GM12878 (cell line): ENCODE data around the gene NUP93. TPM values are rescaled to one million over a fixed set of nuclear protein-coding genes. Genes with fewer than 3 reads are reported as not detected.

Experiments used
- ATAC-seq: fragments of 200-7000 bp; cut with Tn5 transposase; 3 replicates; pipeline ENCODE4 v1.9.1; 2020; ENCODE audit warnings: mild to moderate bottlenecking, moderate library complexity
- BruUV-seq: library from RNA; stranded (reverse); fragments of 400-500 nt; replicated peaks from 2 replicates; lab custom pipeline; 2021; lab: Mats Ljungman, UMichigan
- CTCF ChIA-PET: fragments of 300-600 bp; sonication (Branson Sonifier 250); formaldehyde crosslinking; extraction: SDS; loops from one replicate; lab custom pipeline; 2021; ENCODE audit warnings: inconsistent platforms; lab: Yijun Ruan, JAX
- POLR2A ChIA-PET: fragments of 350-600 bp; formaldehyde crosslinking; extraction: SDS; loops from one replicate; lab custom pipeline; 2021; ENCODE audit warnings: inconsistent platforms; lab: Charles Lee
- RAD21 ChIA-PET: fragments of 300-600 bp; sonication (Branson Sonifier 250); formaldehyde crosslinking; loops from one replicate; lab custom pipeline; 2023; ENCODE audit warnings: antibody characterized with exemption; ENCODE audit not compliant: unreplicated experiment; lab: Charles Lee
- SMC1A ChIA-PET: fragments of 300-600 bp; sonication (Branson Sonifier 250); formaldehyde crosslinking; loops from one replicate; lab custom pipeline; 2023; ENCODE audit not compliant: unreplicated experiment, uncharacterized antibody; lab: Charles Lee
- DNase-seq: peaks from one replicate; pipeline ENCODE4 v3.0.0-alpha.2; 2011; ENCODE audit warnings: low read depth, low spot score
- FAIRE-seq: peaks from 3 replicates; lab custom pipeline; 2011; peaks lifted over from hg19 to GRCh38; lab: Jason Lieb, UNC
- H2AFZ ChIP-seq: 2 replicates; pipeline ENCODE4 v1.6.0; 2011; ENCODE audit warnings: low read depth, low read length, control low read depth; ENCODE audit not compliant: control insufficient read depth
- H3K27ac ChIP-seq: 2 replicates; pipeline ENCODE4 v1.5.1; 2011; ENCODE audit warnings: control low read depth; ENCODE audit not compliant: control insufficient read depth, insufficient read depth
- H3K27me3 ChIP-seq, 2 experiments: replicated peaks in 1 of 2; 2 replicates each; pipeline versions ENCODE4 v1.6.0 to v1.6.1; 2011; ENCODE audit warnings: low read length in 1 of 2; ENCODE audit not compliant: control insufficient read depth in 2 of 2, insufficient read depth in 2 of 2
- H3K36me3 ChIP-seq, 2 experiments: 2 replicates each; pipeline ENCODE4 v1.5.1; 2011; ENCODE audit warnings: low read length in 1 of 2; ENCODE audit not compliant: control insufficient read depth in 2 of 2, insufficient read depth in 2 of 2
- H3K4me1 ChIP-seq: 2 replicates; pipeline ENCODE4 v1.6.1; 2011; ENCODE audit warnings: mild to moderate bottlenecking, low read length, moderate library complexity, mixed read lengths; ENCODE audit not compliant: control insufficient read depth, insufficient read depth
- H3K4me2 ChIP-seq: 2 replicates; pipeline ENCODE4 v1.6.0; 2011; ENCODE audit warnings: control low read depth; ENCODE audit not compliant: control insufficient read depth, insufficient read depth
- H3K4me3 ChIP-seq: fragments of 200-600 bp; sonication (generic); 2 replicates; pipeline ENCODE4 v1.5.1; 2016
- H3K79me2 ChIP-seq: 2 replicates; pipeline ENCODE4 v1.6.0; 2011; ENCODE audit warnings: low read length; ENCODE audit not compliant: control insufficient read depth, insufficient read depth
- H3K9ac ChIP-seq: 2 replicates; pipeline ENCODE4 v1.8.0; 2011; ENCODE audit warnings: low read length, control low read depth, mixed read lengths; ENCODE audit not compliant: control insufficient read depth, insufficient read depth
- H3K9me3 ChIP-seq: replicated peaks from 3 replicates; pipeline ENCODE4 v1.5.1; 2011; ENCODE audit warnings: mild to moderate bottlenecking, low read length; ENCODE audit not compliant: control insufficient read depth, insufficient read depth
- H4K20me1 ChIP-seq: 2 replicates; pipeline ENCODE4 v1.6.0; 2011; ENCODE audit not compliant: control insufficient read depth, insufficient read depth
- CBX3 ChIP-seq: fragments of 200-600 bp; sonication (generic); IDR thresholded peaks from 2 replicates; pipeline ENCODE4 v1.6.1; 2016; ENCODE audit warnings: low read depth, borderline replicate concordance
- CHD1 ChIP-seq: IDR thresholded peaks from 2 replicates; pipeline ENCODE4 v1.6.1; 2012; ENCODE audit warnings: low read depth, low read length, improper control_type of control experiment
- CTCF ChIP-seq, 3 experiments: IDR thresholded peaks in 2 of 3; conservative IDR thresholded peaks in 1 of 3; 2 replicates each; pipeline ENCODE4 v1.5.1; 2011; ENCODE audit warnings: low read depth in 3 of 3, low read length in 3 of 3, mild to moderate bottlenecking in 3 of 3, control low read depth in 2 of 3, moderate library complexity in 2 of 3, inconsistent platforms in 1 of 3, mixed read lengths in 1 of 3; ENCODE audit not compliant: control insufficient read depth in 2 of 3, insufficient read depth in 1 of 3; ENCODE audit errors: extremely low read depth in 1 of 3
- EZH2 ChIP-seq: IDR thresholded peaks from 2 replicates; pipeline ENCODE4 v1.6.1; 2012; ENCODE audit warnings: low read depth, mild to moderate bottlenecking, control low read depth, inconsistent platforms, low read length, borderline replicate concordance; ENCODE audit not compliant: control insufficient read depth
- HCFC1 ChIP-seq: fragments of 150-350 bp; IDR thresholded peaks from 2 replicates; pipeline ENCODE4 v1.6.1; 2014; ENCODE audit warnings: low read length
- NFYA ChIP-seq: IDR thresholded peaks from 2 replicates; pipeline ENCODE4 v1.6.1; 2011; ENCODE audit warnings: low read depth, mild to moderate bottlenecking, low read length, improper control_type of control experiment, borderline replicate concordance
- PML ChIP-seq: IDR thresholded peaks from 2 replicates; pipeline ENCODE4 v1.6.1; 2012; ENCODE audit warnings: low read length, inconsistent platforms
- RUNX3 ChIP-seq: IDR thresholded peaks from 2 replicates; pipeline ENCODE4 v1.6.1; 2012; ENCODE audit warnings: low read length, inconsistent platforms
- SIN3A ChIP-seq: IDR thresholded peaks from 2 replicates; pipeline ENCODE4 v1.6.1; 2012; ENCODE audit warnings: low read depth, low read length, improper control_type of control experiment
- SMARCA5 ChIP-seq: fragments of 450-650 bp; IDR thresholded peaks from 2 replicates; pipeline ENCODE4 v1.6.1; 2017; ENCODE audit warnings: mild to moderate bottlenecking
- TAF1 ChIP-seq: IDR thresholded peaks from 2 replicates; pipeline ENCODE4 v1.6.1; 2011; ENCODE audit warnings: mild to moderate bottlenecking, low read depth, low read length, borderline replicate concordance
- TBL1XR1 ChIP-seq: IDR thresholded peaks from 2 replicates; pipeline ENCODE4 v1.6.1; 2012; ENCODE audit warnings: low read depth, low read length, improper control_type of control experiment
- WGBS: methylation state at CpG from one replicate; pipeline ENCODE4 v1.1.6; 2016; ENCODE audit warnings: low lambda C conversion rate; ENCODE audit not compliant: insufficient replicate concordance, insufficient coverage; ENCODE audit errors: missing lambda C conversion rate; 5-methylcytosine and 5-hydroxymethylcytosine counted together
- in situ Hi-C: fragments of 300-500 bp; cut with MboI; formaldehyde crosslinking; loops from 9 replicates; pipeline ENCODE4 v1.14.3; 2018; ENCODE audit warnings: mixed read lengths
- intact Hi-C: fragments of 100-400 bp; cut with micrococcal nuclease; formaldehyde crosslinking; loops from one replicate; pipeline ENCODE4 v1.14.2; 2022; ENCODE audit not compliant: unreplicated experiment
- polyA plus RNA-seq, 11 experiments: library from polyadenylated mRNA; depleted of rRNA in 4 of 11; unstranded in 6 of 11; stranded (reverse) in 5 of 11; fragments of >200 nt; fragmentation: Nextera tagmentation in 4 of 11; fragmentation: Illumina TruSeq in 1 of 11; extraction: Ambion mirVana in 4 of 11; extraction: Trizol in 1 of 11; gene quantifications; 1 replicate in 1 of 11; 2 replicates in 10 of 11; pipeline versions ENCODE4 v1.2.1 to v1.2.3, GENCODE V29; 2011 to 2016; ENCODE audit warnings: inconsistent platforms in 2 of 11, missing spikeins in 2 of 11, low read depth in 1 of 11
- total RNA-seq, 4 experiments: library from RNA; depleted of rRNA in 3 of 4; stranded (reverse); fragments of >200 nt in 3 of 4; fragmentation: Illumina TruSeq in 1 of 4; extraction: Trizol in 1 of 4; gene quantifications; 2 replicates each; pipeline versions ENCODE4 v1.2.1 to v1.2.3, GENCODE V29; 2013 to 2021
- TF ChIP-seq, protein P1 (sequence below): fragments of 450-650 bp; IDR thresholded peaks from 2 replicates; pipeline ENCODE4 v1.6.1; 2016; ENCODE audit warnings: mild to moderate bottlenecking, moderate library complexity, borderline replicate concordance
- TF ChIP-seq, protein P2 (sequence below): fragments of 150-350 bp; IDR thresholded peaks from 2 replicates; pipeline ENCODE4 v1.6.1; 2014; ENCODE audit warnings: mild to moderate bottlenecking, low read depth, low read length

NUP93 gene
- total and polyA plus RNA-seq, 10 of the 15 experiments (the other 5 are each of a cell fraction or from before 2014, with no cell fraction given) = 82.2 to 175 (median 101) TPM

DNA sequence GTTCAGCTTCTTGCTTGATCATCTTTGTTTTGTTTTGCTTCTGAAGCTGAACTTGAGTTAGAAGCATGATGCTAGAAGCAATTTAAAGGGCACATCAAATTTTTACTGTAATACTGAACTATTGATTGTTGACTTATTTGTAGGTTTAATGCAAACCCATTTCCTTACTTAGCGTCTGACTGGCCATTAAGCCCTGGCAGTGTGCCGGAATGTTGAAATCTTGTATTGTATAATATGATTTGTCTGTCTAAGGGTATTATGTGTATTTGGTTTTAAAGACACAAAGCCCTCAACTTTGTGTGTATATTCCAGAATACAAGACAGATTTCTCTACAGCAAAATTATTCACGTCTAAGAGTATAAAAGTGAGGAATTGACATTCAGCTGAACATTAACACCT is 39.7 kb downstream of the NUP93 start:
- Histone ChIP-seq H4K20me1 (no peaks in the 10 kb centered on the region), H2AFZ (no peak overlapping the region), H3K36me3 (peaks cover 0 to 4% of the 10 kb centered on the region in 2 experiments; a peak in 2 of 4 replicates), H3K4me1 (peaks cover 8% of the 10 kb centered on the region), H3K27me3 (no peaks in the 10 kb centered on the region), H3K9me3 (no peaks in the 10 kb centered on the region), H3K27ac (no peak overlapping the region), H3K4me2 (no peak overlapping the region), H3K9ac (no peak overlapping the region), H3K4me3 (no peak overlapping the region), H3K79me2 (peaks cover 2% of the 10 kb centered on the region; the same call in 1 of the 2 replicates)
- in situ Hi-C loops = no loop called here
- RAD21 ChIA-PET = no interaction called here
- WGBS = 97% methylated on average over 3 of the region's 3 CpGs
- intact Hi-C loops = no loop called here
- CTCF ChIA-PET = no interaction called here
- SMC1A ChIA-PET = interaction anchor here (1.2 to 1.6 kb wide), 2 partner anchors 24 to 36 kb away, joined by 3 to 4 read pairs; no protein-coding TSS in a partner anchor
- POLR2A ChIA-PET = no interaction called here
- no peak for FAIRE-seq
- ATAC-seq = no peak
- DNase-seq = no peak
- TF ChIP-seq CBX3 (no peak), NFYA (no peak), EZH2 (no peak), TAF1 (no peak), CTCF (IDR thresholded peaks at IDR 0.05 in 2 of 3, conservative IDR thresholded peaks at IDR 0.05 in 1 of 3; ENCODE audit: control insufficient read depth in 2 of 3, extremely low read depth in 1 of 3, insufficient read depth in 1 of 3, low read depth in 3 of 3, low read length in 3 of 3) (no peak), PML (no peak), CHD1 (no peak), HCFC1 (no peak), TBL1XR1 (no peak), RUNX3 (no peak), SIN3A (no peak), SMARCA5 (no peak)
- TF ChIP-seq, protein P1, sequence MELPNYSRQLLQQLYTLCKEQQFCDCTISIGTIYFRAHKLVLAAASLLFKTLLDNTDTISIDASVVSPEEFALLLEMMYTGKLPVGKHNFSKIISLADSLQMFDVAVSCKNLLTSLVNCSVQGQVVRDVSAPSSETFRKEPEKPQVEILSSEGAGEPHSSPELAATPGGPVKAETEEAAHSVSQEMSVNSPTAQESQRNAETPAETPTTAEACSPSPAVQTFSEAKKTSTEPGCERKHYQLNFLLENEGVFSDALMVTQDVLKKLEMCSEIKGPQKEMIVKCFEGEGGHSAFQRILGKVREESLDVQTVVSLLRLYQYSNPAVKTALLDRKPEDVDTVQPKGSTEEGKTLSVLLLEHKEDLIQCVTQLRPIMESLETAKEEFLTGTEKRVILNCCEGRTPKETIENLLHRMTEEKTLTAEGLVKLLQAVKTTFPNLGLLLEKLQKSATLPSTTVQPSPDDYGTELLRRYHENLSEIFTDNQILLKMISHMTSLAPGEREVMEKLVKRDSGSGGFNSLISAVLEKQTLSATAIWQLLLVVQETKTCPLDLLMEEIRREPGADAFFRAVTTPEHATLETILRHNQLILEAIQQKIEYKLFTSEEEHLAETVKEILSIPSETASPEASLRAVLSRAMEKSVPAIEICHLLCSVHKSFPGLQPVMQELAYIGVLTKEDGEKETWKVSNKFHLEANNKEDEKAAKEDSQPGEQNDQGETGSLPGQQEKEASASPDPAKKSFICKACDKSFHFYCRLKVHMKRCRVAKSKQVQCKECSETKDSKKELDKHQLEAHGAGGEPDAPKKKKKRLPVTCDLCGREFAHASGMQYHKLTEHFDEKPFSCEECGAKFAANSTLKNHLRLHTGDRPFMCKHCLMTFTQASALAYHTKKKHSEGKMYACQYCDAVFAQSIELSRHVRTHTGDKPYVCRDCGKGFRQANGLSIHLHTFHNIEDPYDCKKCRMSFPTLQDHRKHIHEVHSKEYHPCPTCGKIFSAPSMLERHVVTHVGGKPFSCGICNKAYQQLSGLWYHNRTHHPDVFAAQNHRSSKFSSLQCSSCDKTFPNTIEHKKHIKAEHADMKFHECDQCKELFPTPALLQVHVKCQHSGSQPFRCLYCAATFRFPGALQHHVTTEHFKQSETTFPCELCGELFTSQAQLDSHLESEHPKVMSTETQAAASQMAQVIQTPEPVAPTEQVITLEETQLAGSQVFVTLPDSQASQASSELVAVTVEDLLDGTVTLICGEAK = no peak
- TF ChIP-seq, protein P2, sequence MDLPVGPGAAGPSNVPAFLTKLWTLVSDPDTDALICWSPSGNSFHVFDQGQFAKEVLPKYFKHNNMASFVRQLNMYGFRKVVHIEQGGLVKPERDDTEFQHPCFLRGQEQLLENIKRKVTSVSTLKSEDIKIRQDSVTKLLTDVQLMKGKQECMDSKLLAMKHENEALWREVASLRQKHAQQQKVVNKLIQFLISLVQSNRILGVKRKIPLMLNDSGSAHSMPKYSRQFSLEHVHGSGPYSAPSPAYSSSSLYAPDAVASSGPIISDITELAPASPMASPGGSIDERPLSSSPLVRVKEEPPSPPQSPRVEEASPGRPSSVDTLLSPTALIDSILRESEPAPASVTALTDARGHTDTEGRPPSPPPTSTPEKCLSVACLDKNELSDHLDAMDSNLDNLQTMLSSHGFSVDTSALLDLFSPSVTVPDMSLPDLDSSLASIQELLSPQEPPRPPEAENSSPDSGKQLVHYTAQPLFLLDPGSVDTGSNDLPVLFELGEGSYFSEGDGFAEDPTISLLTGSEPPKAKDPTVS = no peak
- no TSS peak for BruUV-seq
